ENCODE results near the gene TRAF3.
A peak's percentile ranks its signal among the peaks of the same experiment; 100 is the strongest.
"Not testable (repeated sequence)": the region's sequence is repeated elsewhere in the genome, so short reads cannot be mapped to it uniquely, and the experiment has no call there.

The TRAF3 gene

GRCh38 chr14:102923925-102924486 lies 146.8 kb downstream of the TRAF3 start:
- no peak for DNase-seq (ENCODE audit: low spot score)

GRCh38 chr14:102924632-102925588 lies 147.7 kb downstream of the TRAF3 start:
- no peak for DNase-seq (ENCODE audit: low spot score)

- DNase-seq (ENCODE audit: low spot score): no peak
Observed at GRCh38 chr14:102925646-102926045, 148.4 kb downstream of the TRAF3 start.

DNA sequence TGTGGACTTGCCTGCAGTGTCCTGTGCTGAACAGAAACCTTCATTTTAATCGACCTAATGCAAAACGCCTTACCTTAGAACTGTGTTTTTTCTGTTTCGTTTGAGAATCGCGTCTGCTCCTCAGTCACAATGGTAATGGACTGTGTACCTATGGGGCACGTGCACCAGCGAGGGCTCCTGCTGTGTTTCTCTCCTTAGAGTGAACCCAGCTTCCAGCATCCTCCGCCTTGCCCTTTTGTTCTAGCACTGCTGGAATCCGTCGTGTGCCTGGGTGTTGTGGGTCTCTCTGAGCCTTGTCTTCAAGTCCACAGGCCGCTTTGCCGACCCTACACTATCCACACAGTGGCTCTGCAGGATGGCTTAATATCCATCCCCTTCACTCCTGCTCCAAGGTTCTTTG lies 148.9 kb downstream of the TRAF3 start:
- DNase-seq (ENCODE audit: low spot score): no peak

- not testable (repeated sequence) for DNase-seq (ENCODE audit: low spot score)
Observed at GRCh38 chr14:102926840-102927239, 149.6 kb downstream of the TRAF3 start.

DNA sequence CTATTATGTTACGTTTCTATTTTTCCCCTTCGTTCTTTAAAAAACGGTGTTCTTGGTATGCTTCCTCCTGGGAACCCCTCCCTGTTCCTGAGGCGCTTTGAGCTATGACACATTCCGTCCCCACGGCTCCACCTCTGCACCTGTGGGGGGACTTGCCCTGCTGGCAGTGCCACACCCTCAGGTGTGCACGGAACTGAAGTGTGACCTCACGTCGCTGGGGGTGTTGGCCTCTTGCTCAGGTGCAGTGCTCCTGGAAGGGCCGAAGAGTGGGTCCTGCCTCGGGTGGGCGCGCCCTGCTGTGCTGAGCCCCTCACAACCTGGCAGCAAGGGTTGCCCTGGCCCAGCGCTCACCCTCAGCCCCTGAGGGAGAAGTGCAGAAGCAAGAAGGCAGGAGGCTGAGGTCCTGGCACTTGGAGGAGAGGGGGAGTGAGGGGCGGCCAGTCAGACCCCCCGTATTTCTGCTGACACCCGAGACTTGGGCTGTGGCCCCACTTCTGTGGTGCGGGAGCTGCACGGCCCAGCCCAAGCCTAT lies 150.2 kb downstream of the TRAF3 start:
- no peak for DNase-seq (ENCODE audit: low spot score)

DNA sequence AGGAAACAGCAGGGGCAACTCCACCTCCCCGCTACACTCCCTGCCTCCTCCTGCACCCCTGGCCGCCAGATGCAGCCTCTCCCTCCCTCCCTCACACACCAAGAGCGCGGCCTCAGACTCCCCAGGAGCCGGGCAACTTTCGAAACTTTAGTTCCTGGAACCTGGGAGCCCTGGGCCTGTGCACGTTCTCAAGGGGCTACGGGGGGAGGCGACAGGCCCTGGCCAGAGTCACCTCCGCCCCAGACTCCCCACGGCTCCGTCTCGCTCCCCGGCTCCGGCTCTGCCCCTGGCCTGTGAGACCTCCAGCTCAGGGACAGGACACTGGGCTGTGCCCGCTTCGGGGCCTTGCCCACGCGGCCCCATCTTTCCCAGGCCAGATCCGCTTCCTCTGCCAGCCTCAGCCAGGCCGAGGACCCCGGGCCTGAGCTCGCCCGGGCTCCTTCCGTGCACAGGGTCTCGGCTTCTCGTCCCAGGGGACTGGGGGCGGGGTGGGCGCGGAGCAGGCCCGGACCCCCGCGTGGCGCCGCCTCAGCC lies 150.7 kb downstream of the TRAF3 start:
- no peak for DNase-seq (ENCODE audit: low spot score)

DNA sequence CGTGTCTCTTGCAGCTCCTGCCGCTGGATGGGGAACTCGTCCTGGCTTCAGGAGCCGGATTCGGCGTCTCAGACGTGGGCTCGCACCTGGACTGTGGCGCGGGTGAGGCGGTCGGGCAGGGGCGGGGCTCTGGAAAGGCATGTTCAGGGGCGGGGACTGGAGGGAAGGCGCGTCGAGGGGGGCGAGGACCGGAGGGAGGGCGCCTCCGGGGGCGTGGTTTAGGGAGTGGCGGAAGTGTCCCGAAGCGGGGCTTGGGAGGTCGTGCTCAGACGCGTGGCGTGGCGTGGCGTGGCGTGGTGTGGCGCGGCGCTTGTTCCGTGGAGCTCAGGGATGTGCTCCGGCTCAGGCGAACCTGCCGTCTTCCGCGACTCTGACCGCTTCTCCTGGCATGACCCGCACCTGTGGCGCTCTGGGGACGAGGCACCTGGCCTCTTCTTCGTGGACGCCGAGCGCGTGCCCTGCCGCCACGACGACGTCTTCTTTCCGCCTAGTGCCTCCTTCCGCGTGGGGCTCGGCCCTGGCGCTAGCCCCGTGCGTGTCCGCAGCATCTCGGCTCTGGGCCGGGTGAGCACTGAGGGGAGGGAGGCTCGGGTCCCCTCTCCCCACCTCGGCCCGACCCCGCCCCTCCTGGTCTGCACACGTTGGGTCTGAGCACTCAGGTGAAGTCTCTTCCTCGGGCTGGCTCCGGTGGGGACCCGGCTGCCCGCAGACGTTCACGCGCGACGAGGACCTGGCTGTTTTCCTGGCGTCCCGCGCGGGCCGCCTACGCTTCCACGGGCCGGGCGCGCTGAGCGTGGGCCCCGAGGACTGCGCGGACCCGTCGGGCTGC lies 151.4 kb downstream of the TRAF3 start:
- DNase-seq (ENCODE audit: low spot score): no peak

GRCh38 chr14:102929241-102930137 lies 152.2 kb downstream of the TRAF3 start:
- no peak for DNase-seq (ENCODE audit: low spot score)

GRCh38 chr14:102930138-102930752 lies 153.0 kb downstream of the TRAF3 start:
- no peak for DNase-seq (ENCODE audit: low spot score)

DNA sequence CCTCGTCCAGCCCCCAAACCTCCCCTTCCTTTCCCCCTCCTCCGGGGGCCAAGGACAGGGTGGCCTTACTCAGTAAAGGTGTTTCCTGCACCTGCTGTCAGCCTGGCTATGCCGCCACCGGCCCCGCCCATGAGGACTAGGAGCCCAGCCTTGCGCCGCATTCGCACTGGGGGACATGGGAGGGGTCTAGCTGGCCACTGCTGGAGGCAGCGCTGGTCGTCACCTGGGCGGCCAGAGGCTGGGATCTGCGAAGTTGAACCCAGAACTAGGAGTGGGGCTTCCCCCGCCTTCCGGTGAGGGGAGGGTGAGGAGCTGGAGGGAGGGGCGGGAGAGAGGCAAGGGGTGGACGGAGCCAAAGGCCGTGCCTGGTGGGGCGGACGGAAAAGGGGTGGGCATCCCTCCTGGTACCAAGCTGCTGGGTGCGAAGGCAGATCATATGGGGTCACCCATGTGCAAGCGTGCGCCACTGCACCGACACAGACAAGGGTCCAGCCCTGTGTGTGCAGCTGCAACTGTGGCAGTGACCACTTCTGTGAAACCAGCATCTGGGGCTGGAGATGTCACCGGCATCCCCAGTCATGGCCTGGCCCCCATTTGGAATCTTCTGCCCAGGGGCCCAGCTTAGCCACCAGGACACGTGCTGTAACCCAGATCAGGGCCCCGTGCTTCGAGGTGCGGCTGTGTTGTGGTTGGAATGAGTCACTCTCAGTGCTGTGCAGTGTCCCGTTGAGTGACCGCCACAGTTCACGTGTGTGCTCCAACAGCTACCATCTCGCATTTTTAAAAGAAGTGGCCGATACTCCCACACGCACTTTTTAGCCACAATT lies 153.7 kb downstream of the TRAF3 start:
- peak; percentile 12 for DNase-seq (ENCODE audit: low spot score)

DNA sequence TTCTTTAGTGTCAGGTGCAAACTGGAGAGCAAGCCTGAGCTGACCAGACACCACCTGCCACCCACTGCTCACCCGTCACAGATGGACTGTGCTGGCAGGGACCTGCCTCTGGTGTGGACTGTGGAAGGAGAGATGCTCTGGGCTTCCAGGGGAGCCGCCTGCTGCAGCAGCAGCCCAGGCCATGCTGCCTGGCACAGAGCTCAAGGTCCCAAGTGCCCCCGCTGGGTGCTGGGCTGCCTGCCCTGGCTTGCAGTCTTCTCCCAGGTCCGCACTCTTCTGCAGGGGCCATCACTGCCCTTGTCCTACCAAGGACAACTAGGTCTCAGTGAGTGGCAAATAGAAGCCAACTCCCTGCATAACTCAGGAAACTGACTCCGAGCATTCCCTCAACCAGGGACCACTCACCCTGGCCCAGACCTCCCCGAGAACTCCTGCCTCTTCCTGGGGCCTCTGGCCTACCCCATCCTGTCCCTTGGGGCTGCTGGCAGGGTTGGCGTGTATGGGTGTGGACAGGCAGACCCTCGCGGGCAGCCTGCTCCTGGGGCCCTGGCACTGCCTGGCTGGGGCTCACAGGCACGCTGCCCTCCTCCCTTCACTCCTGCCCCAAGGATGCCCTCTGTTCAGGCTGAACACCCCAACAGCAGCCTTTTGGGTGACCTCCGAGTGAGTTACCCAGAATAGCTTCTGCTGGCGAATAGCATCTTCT lies 154.5 kb downstream of the TRAF3 start:
- no peak for DNase-seq (ENCODE audit: low spot score)

DNA sequence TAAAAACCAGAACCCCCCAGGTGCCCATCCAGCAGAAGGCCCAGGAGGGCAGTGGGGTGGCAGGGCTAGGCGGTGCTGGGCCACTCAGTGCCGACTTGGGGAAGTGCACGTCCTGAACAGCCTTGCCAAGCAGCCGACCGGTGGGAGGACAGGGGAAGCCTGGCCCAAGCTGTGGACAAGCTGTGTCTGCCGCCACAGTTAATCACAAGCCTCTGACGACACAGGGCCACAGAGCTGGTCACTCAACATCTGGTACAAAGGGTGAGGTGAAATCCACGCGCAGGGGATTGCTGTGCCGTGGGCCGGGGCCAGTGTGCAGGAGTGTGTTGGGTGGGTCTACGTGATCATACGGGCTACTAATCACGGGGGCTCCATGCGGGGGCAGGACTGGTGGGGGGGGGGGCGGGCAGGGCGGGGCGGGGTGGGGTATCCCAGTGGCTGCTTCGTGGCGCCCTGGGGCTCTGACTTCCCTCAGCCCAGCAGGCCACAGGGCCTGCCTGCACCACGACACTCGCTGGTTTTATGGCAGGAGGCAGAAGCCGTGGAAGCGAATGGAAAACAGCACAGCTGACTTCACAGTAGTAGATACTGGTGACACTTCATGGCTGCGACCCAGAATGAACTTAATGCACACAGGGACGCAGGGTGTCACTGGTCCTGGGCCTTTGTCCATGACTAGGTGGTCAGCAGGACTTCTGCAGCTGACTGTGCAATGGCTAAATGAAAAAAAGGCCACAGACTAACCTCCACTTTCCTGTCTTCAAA lies 155.4 kb downstream of the TRAF3 start:
- DNase-seq (ENCODE audit: low spot score): no peak

DNA sequence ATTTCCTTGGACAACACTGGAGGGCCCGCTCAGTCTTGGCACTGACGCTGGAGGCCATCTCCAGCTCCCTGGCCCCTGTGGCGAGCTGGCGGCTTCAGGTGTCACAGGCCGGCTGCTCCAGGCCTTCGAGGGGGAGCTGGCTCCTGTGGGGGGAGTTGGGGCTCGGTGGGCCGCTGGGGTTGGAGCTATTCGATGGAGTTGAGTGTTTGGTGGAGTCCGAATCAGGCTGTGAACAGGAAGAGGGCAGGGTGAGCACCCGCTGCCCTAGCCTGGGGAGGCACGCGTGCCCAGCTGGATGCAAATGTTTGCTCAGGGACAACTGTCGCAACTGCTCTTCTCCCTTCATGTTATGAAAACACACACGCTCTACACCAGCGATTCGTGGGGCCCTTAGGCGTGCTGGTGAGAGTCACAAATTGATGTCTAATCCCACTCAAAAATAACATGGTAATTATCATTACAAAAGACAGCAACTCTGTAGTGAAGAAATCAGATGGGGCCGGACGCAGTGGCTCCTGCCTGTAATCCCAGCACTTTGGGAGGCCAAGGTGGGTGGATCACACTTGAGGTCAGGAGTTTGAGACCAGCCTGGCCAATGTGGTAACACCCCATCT lies 156.5 kb downstream of the TRAF3 start:
- DNase-seq (ENCODE audit: low spot score): no peak

DNA sequence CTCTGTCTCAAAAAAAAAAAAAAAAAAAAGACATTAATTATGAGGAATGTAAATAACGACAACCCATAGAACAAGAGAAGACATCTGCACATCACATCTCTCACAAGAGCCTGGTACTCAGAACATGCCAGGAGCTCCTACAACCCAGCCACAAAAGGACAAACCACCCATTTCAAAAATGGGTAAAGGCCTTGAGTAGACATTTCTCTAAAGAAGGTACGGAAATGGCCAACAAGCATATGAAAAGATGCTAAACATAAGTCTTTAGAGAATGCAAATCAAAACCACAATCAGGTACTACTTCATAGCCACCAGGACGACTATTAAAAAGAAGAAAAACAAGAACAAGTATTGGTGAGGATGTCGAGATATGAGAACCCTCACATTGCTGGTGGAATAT lies 158.5 kb downstream of the TRAF3 start:
- DNase-seq (ENCODE audit: low spot score): no peak

- DNase-seq (ENCODE audit: low spot score): no peak
Observed at GRCh38 chr14:102937331-102938175, 160.3 kb downstream of the TRAF3 start.

GRCh38 chr14:102938191-102938590 lies 160.9 kb downstream of the TRAF3 start:
- DNase-seq (ENCODE audit: low spot score): no peak
